HCT116 (cell line): ENCODE measurements around the gene KRI1. TPM values are rescaled to one million over a fixed set of nuclear protein-coding genes. Genes with fewer than 3 reads are reported as not detected.

Experiments
- ATAC-seq: fragments of 200-7000 bp; cut with Tn5 transposase; 2 replicates; pipeline ENCODE4 v1.9.1; 2020; ENCODE audit warnings: mild to moderate bottlenecking, moderate library complexity
- BruUV-seq: library from RNA; stranded (reverse); fragments of 400-500 nt; replicated peaks from 2 replicates; lab custom pipeline; 2021; lab: Mats Ljungman, UMichigan
- CTCF ChIA-PET: fragments of 300-600 bp; sonication (Branson Sonifier 250); formaldehyde crosslinking; loops from one replicate; lab custom pipeline; 2021; ENCODE audit warnings: antibody characterized with exemption; lab: Charles Lee
- POLR2A ChIA-PET: fragments of 300-600, 350-600 bp; sonication (Branson Sonifier 250); formaldehyde crosslinking; loops from one replicate; lab custom pipeline; 2021; ENCODE audit warnings: antibody characterized with exemption; lab: Charles Lee
- RAD21 ChIA-PET, 2 experiments: fragments of 300-600 bp; sonication (Branson Sonifier 250); formaldehyde crosslinking; loops; one replicate each; lab custom pipeline; 2023; ENCODE audit warnings: low total read pairs in 2 of 2; ENCODE audit not compliant: uncharacterized antibody in 2 of 2, unreplicated experiment in 2 of 2, low non-redundant PET in 1 of 2; lab: Charles Lee
- DNase-seq: peaks from one replicate; pipeline ENCODE4 v3.0.0-alpha.2; 2010; ENCODE audit warnings: low read depth, low spot score
- H2AFZ ChIP-seq: fragments of 200-600 bp; shearing (Covaris generic), sonication (generic); 2 replicates; pipeline ENCODE4 v1.6.1; 2017; ENCODE audit warnings: low read depth, mixed run types, mixed read lengths, antibody characterized with exemption, low read length; ENCODE audit not compliant: poor library complexity, severe bottlenecking
- H3K27ac ChIP-seq: 2 replicates; pipeline ENCODE4 v1.5.1; 2012; ENCODE audit warnings: low read depth, low read length
- H3K27me3 ChIP-seq: fragments of 200-600 bp; sonication (generic); 2 replicates; pipeline ENCODE4 v1.6.1; 2016; ENCODE audit warnings: mixed run types, low read length, mixed read lengths; ENCODE audit not compliant: insufficient read depth
- H3K36me3 ChIP-seq, 2 experiments: fragments of 200-500 bp in 1 of 2; fragments of 200-600 bp in 1 of 2; sonication (Bioruptor generic) in 1 of 2; sonication (generic) in 1 of 2; 2 replicates each; pipeline versions ENCODE4 v1.5.1 to v1.6.1; 2014 to 2016; ENCODE audit warnings: low read length in 2 of 2, inconsistent platforms in 1 of 2, mixed read lengths in 1 of 2, mixed run types in 1 of 2; ENCODE audit not compliant: insufficient read depth in 2 of 2, control insufficient read depth in 1 of 2
- H3K4me1 ChIP-seq, 2 experiments: fragments of 200-600 bp in 1 of 2; sonication (generic) in 1 of 2; 2 replicates each; pipeline versions ENCODE4 v1.5.1 to v1.6.1; 2012 to 2017; ENCODE audit warnings: low read length in 2 of 2, inconsistent platforms in 1 of 2, mild to moderate bottlenecking in 1 of 2, mixed read lengths in 1 of 2, mixed run types in 1 of 2, moderate library complexity in 1 of 2; ENCODE audit not compliant: insufficient read depth in 2 of 2, control insufficient read depth in 1 of 2
- H3K4me2 ChIP-seq: fragments of 200-600 bp; sonication (generic); 2 replicates; pipeline ENCODE4 v1.6.1; 2017; ENCODE audit warnings: mixed run types, low read length, mixed read lengths
- H3K4me3 ChIP-seq, 2 experiments: fragments of 200-600 bp in 1 of 2; sonication (generic) in 1 of 2; replicated peaks in 1 of 2; 2 replicates each; pipeline ENCODE4 v1.5.1; 2011 to 2016; ENCODE audit warnings: low read length in 2 of 2, control low read depth in 1 of 2, low read depth in 1 of 2, mild to moderate bottlenecking in 1 of 2, mixed read lengths in 1 of 2, mixed run types in 1 of 2
- H3K79me2 ChIP-seq: fragments of 200-600 bp; sonication (generic); 2 replicates; pipeline ENCODE4 v1.6.1; 2017; ENCODE audit warnings: mild to moderate bottlenecking, mixed run types, low read length, moderate library complexity, mixed read lengths; ENCODE audit not compliant: insufficient read depth
- H3K9ac ChIP-seq: fragments of 200-600 bp; sonication (generic); 2 replicates; pipeline ENCODE4 v1.6.1; 2016; ENCODE audit warnings: low read length, mixed read lengths
- H3K9me2 ChIP-seq: fragments of 200-600 bp; sonication (generic), shearing (Covaris generic); 2 replicates; pipeline ENCODE4 v1.6.1; 2017; ENCODE audit warnings: mixed run types, mild to moderate bottlenecking, moderate library complexity; ENCODE audit not compliant: insufficient read depth
- H3K9me3 ChIP-seq, 2 experiments: fragments of 200-500 bp in 1 of 2; fragments of 200-600 bp in 1 of 2; sonication (Bioruptor generic) in 1 of 2; sonication (generic) in 1 of 2; 2 replicates each; pipeline ENCODE4 v1.6.1; 2014 to 2017; ENCODE audit warnings: low read length in 2 of 2, mixed read lengths in 2 of 2, inconsistent platforms in 1 of 2, low read depth in 1 of 2, mild to moderate bottlenecking in 1 of 2, mixed run types in 1 of 2, moderate library complexity in 1 of 2; ENCODE audit not compliant: control insufficient read depth in 1 of 2, insufficient read depth in 1 of 2
- H4K20me1 ChIP-seq: fragments of 200-600 bp; sonication (generic), shearing (Covaris generic); 2 replicates; pipeline ENCODE4 v1.6.1; 2017; ENCODE audit warnings: mixed run types, mild to moderate bottlenecking, moderate library complexity; ENCODE audit not compliant: insufficient read depth
- CBX3 ChIP-seq: IDR thresholded peaks from 2 replicates; pipeline ENCODE4 v1.6.1; 2012; ENCODE audit warnings: low read depth
- CEBPB ChIP-seq: IDR thresholded peaks from 2 replicates; pipeline ENCODE4 v1.6.1; 2012; ENCODE audit warnings: low read depth
- EZH2 ChIP-seq: fragments of 200-600 bp; sonication (generic); IDR thresholded peaks from 2 replicates; pipeline ENCODE4 v1.6.1; 2017; ENCODE audit warnings: antibody characterized with exemption, mixed run types
- EZH2phosphoT487 ChIP-seq: fragments of 200-600 bp; IDR thresholded peaks from 2 replicates; pipeline ENCODE4 v1.6.1; 2018; ENCODE audit warnings: antibody characterized with exemption, borderline replicate concordance
- JUND ChIP-seq: IDR thresholded peaks from 2 replicates; pipeline ENCODE4 v1.6.1; 2012
- POLR2A ChIP-seq: IDR thresholded peaks from 2 replicates; pipeline ENCODE4 v1.7.0; 2011; ENCODE audit warnings: borderline replicate concordance; ENCODE audit not compliant: insufficient read depth, insufficient read length; ENCODE audit errors: extremely low read depth
- POLR2AphosphoS5 ChIP-seq: IDR thresholded peaks from 2 replicates; pipeline ENCODE4 v1.6.1; 2011; ENCODE audit warnings: mild to moderate bottlenecking, low read depth, low read length, moderate library complexity
- RAD21 ChIP-seq: IDR thresholded peaks from 2 replicates; pipeline ENCODE4 v1.6.1; 2012; ENCODE audit warnings: low read depth, mild to moderate bottlenecking
- SIN3A ChIP-seq: IDR thresholded peaks from 2 replicates; pipeline ENCODE4 v1.6.1; 2012; ENCODE audit warnings: low read depth
- SP1 ChIP-seq: IDR thresholded peaks from 2 replicates; pipeline ENCODE4 v1.6.1; 2012; ENCODE audit warnings: low read depth
- SRF ChIP-seq: IDR thresholded peaks from 2 replicates; pipeline ENCODE4 v1.6.1; 2012; ENCODE audit warnings: low read depth
- ZFX ChIP-seq: fragments of 450-650 bp; IDR thresholded peaks from 2 replicates; pipeline ENCODE4 v1.6.1; 2017
- intact Hi-C: fragments of 100-400 bp; cut with micrococcal nuclease; formaldehyde crosslinking; loops from 2 replicates; pipeline ENCODE4 v1.10.0; 2022
- total RNA-seq: library from RNA; stranded (reverse); gene quantifications from one replicate; pipeline ENCODE4 v1.2.1, GENCODE V29; 2021; ENCODE audit not compliant: unreplicated experiment
- TF ChIP-seq, protein P1 (sequence below), 3 experiments: fragments of 200-600 bp in 1 of 3; sonication (generic) in 1 of 3; IDR thresholded peaks in 2 of 3; conservative IDR thresholded peaks in 1 of 3; 2 replicates each; pipeline ENCODE4 v1.5.1; 2012 to 2017; ENCODE audit warnings: low read depth in 2 of 3, low read length in 2 of 3, antibody characterized with exemption in 1 of 3, borderline replicate concordance in 1 of 3, control low read depth in 1 of 3, mild to moderate bottlenecking in 1 of 3, mixed read lengths in 1 of 3, mixed run types in 1 of 3, moderate library complexity in 1 of 3; ENCODE audit not compliant: insufficient read depth in 1 of 3
- TF ChIP-seq, protein P2 (sequence below): IDR thresholded peaks from 2 replicates; pipeline ENCODE4 v1.6.1; 2012
- TF ChIP-seq, protein P3 (sequence below): IDR thresholded peaks from 2 replicates; pipeline ENCODE4 v1.6.1; 2012
- TF ChIP-seq, protein P4 (sequence below): IDR thresholded peaks from 2 replicates; pipeline ENCODE4 v1.6.1; 2011; ENCODE audit warnings: mild to moderate bottlenecking, low read length, moderate library complexity; ENCODE audit not compliant: insufficient replicate concordance; ENCODE audit errors: extremely low read depth
- TF ChIP-seq, protein P5 (sequence below): IDR thresholded peaks from 2 replicates; pipeline ENCODE4 v1.6.1; 2012; ENCODE audit warnings: low read depth

Gene KRI1
- total RNA-seq, 1 experiment from 2014 or later = 44.0 TPM

DNA sequence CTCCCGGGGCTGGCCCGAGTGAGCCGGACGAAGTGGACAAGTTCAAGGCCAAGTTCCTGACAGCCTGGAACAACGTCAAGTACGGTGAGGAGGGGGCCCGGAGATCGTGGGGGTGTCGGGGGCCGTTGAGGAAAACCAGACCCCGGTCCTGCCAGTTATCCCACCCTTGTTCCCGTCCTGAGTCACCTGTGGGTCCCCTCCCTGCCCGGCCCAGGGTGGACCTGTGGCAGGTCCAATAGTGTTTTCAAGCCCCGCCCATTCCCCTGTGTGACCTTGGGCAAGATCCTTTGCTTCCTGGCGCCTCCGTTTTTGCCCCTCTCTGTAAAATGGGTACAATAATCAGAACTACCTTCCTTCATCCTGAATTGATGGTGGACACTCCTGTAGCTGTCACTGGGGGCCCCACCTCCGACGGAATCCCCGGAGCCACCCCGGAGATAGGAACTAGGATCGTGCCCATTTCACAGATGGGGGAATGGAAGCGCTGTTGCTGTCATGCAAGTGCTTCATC, 21.5 kb downstream of the KRI1 start:
- H3K9me2 ChIP-seq = no peaks in the 10 kb centered on the region
- ChIA-PET CTCF (no interaction called here), RAD21 (no interaction called here), POLR2A (no interaction called here)
- H3K9ac ChIP-seq = peak overlapping the region; percentile 92
- no peaks in the 10 kb centered on the region for H3K9me3 ChIP-seq
- intact Hi-C loops = loop anchor here (2.0 to 5.0 kb wide), 2 partner anchors 25 to 37 kb away; partner anchors contain the start of gene CDKN2D
- H3K4me2 ChIP-seq = peak overlapping the region; percentile 97
- peaks cover 3% of the 10 kb centered on the region in 2 experiments; a peak in 1 of 4 replicates for H3K36me3 ChIP-seq
- ATAC-seq (peak; percentile 44), DNase-seq (no peak)
- peaks cover 10 to 24% of the 10 kb centered on the region in 2 experiments; a peak in 3 of 4 replicates for H3K4me1 ChIP-seq
- TF ChIP-seq CEBPB (no peak), POLR2A (no peak), SP1 (no peak), EZH2 (no peak), SRF (no peak), RAD21 (no peak), JUND (no peak), POLR2AphosphoS5 (no peak), ZFX (no peak; the same call in 1 of the 2 replicates), EZH2phosphoT487 (no peak), CBX3 (no peak), SIN3A (no peak)
- TF ChIP-seq, protein P1, sequence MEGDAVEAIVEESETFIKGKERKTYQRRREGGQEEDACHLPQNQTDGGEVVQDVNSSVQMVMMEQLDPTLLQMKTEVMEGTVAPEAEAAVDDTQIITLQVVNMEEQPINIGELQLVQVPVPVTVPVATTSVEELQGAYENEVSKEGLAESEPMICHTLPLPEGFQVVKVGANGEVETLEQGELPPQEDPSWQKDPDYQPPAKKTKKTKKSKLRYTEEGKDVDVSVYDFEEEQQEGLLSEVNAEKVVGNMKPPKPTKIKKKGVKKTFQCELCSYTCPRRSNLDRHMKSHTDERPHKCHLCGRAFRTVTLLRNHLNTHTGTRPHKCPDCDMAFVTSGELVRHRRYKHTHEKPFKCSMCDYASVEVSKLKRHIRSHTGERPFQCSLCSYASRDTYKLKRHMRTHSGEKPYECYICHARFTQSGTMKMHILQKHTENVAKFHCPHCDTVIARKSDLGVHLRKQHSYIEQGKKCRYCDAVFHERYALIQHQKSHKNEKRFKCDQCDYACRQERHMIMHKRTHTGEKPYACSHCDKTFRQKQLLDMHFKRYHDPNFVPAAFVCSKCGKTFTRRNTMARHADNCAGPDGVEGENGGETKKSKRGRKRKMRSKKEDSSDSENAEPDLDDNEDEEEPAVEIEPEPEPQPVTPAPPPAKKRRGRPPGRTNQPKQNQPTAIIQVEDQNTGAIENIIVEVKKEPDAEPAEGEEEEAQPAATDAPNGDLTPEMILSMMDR (IDR thresholded peaks at IDR 0.05 in 2 of 3, conservative IDR thresholded peaks at IDR 0.05 in 1 of 3; ENCODE audit: borderline replicate concordance in 1 of 3, insufficient read depth in 1 of 3, low read depth in 2 of 3, low read length in 2 of 3) = no peak
- TF ChIP-seq, protein P2, sequence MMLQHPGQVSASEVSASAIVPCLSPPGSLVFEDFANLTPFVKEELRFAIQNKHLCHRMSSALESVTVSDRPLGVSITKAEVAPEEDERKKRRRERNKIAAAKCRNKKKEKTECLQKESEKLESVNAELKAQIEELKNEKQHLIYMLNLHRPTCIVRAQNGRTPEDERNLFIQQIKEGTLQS = no peak
- TF ChIP-seq, protein P3, sequence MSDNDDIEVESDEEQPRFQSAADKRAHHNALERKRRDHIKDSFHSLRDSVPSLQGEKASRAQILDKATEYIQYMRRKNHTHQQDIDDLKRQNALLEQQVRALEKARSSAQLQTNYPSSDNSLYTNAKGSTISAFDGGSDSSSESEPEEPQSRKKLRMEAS = no peak
- TF ChIP-seq, protein P4, sequence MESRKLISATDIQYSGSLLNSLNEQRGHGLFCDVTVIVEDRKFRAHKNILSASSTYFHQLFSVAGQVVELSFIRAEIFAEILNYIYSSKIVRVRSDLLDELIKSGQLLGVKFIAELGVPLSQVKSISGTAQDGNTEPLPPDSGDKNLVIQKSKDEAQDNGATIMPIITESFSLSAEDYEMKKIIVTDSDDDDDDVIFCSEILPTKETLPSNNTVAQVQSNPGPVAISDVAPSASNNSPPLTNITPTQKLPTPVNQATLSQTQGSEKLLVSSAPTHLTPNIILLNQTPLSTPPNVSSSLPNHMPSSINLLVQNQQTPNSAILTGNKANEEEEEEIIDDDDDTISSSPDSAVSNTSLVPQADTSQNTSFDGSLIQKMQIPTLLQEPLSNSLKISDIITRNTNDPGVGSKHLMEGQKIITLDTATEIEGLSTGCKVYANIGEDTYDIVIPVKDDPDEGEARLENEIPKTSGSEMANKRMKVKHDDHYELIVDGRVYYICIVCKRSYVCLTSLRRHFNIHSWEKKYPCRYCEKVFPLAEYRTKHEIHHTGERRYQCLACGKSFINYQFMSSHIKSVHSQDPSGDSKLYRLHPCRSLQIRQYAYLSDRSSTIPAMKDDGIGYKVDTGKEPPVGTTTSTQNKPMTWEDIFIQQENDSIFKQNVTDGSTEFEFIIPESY = no peak
- TF ChIP-seq, protein P5, sequence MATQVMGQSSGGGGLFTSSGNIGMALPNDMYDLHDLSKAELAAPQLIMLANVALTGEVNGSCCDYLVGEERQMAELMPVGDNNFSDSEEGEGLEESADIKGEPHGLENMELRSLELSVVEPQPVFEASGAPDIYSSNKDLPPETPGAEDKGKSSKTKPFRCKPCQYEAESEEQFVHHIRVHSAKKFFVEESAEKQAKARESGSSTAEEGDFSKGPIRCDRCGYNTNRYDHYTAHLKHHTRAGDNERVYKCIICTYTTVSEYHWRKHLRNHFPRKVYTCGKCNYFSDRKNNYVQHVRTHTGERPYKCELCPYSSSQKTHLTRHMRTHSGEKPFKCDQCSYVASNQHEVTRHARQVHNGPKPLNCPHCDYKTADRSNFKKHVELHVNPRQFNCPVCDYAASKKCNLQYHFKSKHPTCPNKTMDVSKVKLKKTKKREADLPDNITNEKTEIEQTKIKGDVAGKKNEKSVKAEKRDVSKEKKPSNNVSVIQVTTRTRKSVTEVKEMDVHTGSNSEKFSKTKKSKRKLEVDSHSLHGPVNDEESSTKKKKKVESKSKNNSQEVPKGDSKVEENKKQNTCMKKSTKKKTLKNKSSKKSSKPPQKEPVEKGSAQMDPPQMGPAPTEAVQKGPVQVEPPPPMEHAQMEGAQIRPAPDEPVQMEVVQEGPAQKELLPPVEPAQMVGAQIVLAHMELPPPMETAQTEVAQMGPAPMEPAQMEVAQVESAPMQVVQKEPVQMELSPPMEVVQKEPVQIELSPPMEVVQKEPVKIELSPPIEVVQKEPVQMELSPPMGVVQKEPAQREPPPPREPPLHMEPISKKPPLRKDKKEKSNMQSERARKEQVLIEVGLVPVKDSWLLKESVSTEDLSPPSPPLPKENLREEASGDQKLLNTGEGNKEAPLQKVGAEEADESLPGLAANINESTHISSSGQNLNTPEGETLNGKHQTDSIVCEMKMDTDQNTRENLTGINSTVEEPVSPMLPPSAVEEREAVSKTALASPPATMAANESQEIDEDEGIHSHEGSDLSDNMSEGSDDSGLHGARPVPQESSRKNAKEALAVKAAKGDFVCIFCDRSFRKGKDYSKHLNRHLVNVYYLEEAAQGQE = no peak
- no peaks in the 10 kb centered on the region for H4K20me1 ChIP-seq
- peak overlapping the region; percentile 91 for H3K27ac ChIP-seq
- peaks cover 24% of the 10 kb centered on the region for H3K79me2 ChIP-seq
- H3K4me3 ChIP-seq = peak overlapping the region; percentile 92 to 93
- H2AFZ ChIP-seq = no peak overlapping the region
- H3K27me3 ChIP-seq = no peaks in the 10 kb centered on the region
- no TSS peak for BruUV-seq
